Stimulated activated CD8-positive, alpha-beta memory T cell treated with anti-CD3 and anti-CD28 coated beads, Interleukin-12 subunit alpha, Interleukin-12 subunit beta, amount 100 ng/mL, for 24 hours (primary cell): ENCODE data around the gene TKT.

Experiments
- DNase-seq: peaks from one replicate; pipeline ENCODE4 v3.0.0-alpha.2; 2020; ENCODE audit errors: extremely low read depth

TKT gene

DNA sequence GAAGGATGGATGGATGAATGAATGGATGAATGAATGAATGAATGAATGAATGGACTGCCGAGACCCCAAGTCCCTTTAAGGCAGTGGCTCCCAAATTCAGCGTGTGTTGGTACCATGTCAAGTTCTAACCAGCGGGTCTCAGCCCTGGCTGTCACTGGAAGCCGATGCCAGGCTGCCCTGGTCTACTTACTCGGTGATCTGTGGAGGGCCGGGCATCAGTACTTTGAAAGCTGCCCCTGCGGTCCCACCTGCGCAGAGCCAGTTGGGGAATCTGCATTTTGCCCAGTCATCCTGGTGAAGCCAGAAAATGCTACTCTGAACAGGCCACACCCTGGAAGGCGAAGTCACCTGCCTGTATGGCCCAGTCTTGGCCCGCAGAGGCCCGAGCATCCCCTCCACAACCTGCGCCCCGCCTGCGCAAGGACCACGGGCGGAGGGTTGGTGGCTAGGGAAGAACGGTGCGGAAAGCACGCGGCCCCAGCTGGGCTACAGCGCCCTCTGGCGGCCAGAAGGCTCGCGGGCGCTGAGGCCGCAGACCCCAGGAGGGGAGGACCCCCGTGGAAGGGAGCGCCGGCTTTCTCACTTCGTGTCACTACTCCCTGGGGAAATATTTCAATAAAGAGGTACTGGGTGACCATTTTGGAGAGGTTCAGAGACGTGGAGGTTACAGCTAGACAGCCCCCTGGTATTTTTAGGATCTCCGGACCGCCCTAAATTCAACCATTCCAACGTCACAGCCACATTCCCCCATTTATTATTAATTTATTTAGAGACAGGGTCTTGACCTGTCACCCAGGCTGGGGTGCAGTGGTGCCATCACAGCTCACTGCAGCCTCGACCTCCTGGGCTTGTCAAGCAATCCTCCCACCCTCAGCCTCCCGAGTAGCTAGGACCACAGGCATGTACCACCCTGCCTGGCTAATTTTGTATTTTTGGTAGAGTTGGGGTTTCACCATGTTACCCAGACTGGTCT lies 59.9 kb downstream of the TKT start:
- peak; percentile 12 for DNase-seq

DNA sequence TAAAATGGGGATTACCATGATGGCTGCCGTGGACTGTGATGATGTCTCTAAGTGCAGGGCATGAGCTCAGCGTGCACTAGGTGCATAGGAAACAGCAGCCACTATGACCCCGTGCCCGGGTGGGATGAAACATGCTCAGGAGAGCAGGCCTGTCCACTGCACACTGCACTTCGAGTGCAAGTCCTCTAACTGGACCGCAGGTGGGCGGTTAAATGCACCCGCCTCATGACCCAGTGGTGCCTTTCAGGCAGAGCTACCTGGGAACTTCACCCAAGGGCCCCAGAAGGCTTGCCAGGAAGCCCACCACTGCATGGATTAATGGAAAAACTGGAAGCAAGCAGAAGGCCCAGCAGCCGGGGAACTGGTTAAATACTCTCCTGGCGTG lies 60.8 kb downstream of the TKT start:
- no peak for DNase-seq

DNA sequence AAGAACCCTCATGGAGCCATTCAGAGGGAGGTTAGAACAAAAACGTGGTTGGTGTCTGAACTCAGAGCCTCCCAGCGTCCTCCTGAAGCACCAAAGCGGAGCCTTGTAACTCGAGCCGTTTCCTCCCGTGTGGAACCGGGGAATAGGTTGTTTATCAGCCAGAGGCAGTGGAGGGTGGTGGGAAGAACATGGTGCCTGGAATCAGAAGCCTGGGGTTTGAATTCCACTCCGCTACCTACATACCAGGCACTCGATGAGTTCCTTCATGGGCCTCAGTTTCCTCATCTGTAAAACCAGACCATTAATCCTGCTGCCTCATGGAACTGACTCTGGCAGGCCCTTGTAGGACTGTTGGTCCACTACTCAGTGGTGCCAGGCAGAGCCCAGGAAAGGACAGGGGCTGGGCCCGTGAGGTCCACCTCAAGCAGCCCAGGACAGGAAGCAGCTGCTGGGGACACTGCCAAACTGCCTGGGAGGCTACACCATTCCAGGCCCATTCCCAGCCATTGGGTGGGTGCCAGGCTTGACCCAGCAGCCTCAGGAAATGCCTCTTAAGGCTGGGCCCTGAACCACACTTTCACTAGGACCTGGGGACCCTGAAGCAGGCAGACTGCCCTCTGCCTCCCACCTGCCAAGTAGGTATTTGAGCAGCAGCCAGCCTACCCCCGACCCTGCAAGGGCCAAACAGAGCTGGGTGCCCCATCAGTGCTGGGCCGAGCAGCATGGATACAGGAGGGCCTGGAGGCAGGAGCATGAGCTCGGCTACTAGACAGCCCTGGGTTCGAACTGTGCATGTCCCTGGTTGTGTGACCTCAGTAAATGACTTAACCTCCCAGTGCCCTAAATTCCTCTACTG lies 61.4 kb downstream of the TKT start:
- no peak for DNase-seq

DNA sequence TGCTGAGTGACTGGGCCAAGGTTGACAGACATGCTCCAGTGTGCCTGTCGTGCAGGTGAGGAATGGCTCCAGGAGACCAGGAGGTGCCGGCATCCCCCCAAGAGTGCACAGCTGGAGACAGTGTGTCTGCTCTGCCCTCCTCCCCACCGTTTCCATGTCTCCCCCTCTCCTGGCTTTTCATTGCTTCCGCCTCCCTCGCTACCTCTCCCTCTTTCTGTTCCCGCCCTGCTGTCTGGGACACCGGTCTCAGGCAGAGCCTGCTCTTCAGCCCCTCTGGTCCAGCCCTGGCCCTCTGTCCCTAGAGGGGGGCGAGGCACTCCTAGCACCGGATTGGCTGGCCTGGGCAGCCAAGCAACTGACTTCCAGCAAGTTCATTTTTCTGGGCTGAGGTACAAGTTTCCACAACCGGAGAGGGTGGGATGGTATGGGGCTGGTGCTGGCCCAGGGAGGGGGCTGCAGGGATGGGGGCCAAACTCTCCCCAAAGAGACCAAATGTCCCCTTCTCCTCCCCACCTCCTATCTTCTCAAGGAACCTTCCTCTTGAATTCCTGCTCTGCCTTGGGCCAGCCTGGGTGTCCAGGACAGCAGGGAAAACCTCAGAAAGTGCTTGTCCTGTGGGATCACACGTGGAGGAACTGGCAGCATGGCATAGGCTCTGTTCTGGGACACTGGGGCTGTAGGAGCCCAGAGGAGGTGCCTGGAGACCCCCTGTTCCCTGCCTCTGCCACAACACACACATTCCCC lies 62.2 kb downstream of the TKT start:
- no peak for DNase-seq

DNA sequence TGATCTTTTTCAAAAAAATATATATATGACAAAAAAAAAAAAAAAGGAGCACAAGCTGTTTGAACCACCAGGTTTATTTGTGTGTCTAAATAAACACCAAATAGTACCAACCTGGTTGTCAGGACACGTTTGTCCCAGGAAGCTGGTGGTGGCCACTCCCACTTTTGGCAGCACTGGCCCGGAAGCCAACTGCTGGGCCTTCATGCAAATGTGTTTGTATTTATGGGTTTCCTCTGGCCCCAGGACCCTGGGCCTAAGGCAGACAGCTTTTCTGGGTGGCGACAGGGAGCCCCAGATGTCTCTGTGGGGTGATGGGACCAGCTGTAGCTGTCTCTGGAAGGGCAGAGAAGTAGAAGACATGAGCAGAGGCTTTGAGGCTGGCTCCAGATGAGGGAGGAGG lies 63.2 kb downstream of the TKT start:
- no peak for DNase-seq

DNA sequence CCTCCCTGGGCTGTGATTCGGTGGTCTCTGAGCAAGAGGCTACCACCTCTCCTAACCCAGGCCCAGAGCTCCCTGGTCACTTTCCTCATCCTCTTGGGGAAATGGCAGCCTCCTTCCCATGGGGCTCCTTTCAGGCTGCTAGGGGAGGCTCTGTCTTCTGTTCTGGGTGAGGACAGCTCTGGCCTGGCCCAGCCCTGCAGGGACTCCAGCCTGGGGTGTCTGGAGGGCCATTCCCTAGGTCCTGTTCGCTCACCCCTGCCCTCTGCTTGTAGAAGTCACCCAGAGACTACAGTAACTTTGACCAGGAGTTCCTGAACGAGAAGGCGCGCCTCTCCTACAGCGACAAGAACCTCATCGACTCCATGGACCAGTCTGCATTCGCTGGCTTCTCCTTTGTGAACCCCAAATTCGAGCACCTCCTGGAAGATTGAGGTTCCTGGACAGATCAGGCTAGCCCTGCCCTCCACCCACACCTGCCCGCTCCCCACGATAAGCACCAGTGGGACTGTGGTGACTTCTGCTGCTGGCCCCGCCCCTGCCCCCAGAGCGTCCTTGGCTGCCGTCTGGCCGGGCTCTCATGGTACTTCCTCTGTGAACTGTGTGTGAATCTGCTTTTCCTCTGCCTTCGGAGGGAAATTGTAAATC lies 63.9 kb downstream of the TKT start:
- DNase-seq = no peak

DNA sequence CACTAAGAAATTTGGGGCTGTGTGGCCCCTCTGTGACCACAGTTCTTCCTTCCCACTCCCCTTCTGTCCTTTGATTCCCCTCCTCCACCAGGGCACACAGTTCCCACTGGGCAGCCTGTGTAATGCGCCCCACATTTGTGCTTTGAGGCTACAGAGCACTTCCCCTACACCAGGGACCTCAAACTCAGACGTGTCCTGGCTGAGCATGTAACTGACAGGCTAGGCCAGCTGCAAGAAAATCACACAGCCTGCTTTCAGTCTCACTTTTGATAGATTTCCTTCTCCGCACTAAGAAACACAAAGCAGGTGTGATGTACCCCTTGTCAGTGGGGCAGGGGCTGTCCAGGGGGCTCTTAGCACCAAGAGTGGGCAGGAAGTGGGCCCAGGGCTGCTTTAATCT lies 65.2 kb downstream of the TKT start:
- DNase-seq = no peak

DNA sequence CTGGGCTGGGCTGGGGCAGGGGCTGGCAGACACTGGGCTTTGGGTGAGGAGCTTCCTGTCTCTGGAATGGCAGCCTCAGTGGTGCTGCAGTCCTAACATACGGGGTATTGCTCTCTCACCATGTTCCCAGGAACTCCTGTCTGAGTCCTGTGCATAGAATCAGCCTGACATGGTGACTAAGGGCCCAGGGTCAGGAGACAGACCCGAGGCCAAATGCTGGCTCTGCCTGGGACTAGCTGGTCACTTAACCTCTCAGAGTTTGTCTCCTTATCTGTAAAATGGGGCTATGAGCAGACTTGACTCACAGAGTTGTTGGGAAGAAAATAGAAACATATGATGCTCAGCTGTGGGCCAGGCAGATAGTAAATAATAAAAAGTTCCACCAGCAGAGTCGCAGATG lies 66.5 kb downstream of the TKT start:
- no peak for DNase-seq

DNA sequence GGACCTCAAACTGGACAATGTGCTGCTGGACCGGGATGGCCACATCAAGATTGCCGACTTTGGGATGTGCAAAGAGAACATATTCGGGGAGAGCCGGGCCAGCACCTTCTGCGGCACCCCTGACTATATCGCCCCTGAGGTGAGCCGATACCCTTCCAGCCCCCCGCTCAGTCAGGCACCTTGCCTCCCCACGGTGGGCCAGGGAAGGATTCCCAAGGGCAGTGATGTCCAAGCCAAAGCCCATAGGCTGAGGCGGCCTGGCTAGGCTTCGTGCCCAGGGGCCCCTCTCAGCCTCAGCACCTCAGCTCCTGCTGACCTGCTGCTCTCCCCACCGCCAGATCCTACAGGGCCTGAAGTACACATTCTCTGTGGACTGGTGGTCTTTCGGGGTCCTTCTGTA lies 67.1 kb downstream of the TKT start:
- DNase-seq = no peak

DNA sequence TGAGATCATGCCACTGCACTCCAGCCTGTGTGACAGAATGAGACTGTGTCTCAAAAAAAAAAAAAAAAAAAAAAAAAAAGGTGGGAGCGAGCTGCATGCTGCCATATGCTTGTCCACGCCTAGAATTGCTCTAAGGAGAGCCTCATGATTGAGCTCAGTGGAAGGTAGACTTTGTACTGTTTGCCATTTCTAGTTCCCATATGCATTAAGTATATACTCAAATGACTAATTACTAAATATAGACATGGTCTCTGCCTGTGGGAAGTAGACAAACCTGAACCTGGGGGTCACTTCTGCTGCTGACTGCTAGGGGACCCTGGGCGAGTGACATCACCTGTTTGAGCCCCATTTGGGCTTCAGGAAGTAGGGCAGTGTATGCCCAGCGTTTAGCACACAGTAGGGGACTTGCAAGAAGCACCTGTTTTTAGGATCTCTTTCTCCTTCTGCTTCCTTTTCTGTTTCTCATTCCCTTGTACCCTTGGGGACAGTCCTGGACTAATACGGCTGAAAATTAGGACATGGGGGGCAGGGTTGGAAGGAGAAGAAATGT lies 67.6 kb downstream of the TKT start:
- DNase-seq = no peak

DNA sequence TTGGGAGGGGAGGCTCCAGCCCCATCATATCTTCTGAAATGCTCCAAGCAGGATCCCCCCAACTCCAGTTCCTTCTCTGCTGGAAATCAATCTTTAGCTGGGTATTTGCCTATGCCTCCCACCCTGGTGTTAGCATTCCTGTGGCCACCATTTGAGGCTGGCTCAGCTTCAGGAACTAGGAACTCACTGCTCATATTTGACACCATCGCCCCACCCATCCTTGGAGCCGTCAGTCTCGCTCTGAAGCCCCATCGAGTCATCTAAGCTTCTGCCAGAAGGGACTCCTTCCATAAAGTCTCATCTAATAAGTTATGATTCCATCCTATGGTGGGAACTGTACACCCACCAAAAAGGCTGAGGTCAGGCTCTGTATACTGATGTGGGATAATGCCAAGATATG lies 68.4 kb downstream of the TKT start:
- DNase-seq = no peak

DNA sequence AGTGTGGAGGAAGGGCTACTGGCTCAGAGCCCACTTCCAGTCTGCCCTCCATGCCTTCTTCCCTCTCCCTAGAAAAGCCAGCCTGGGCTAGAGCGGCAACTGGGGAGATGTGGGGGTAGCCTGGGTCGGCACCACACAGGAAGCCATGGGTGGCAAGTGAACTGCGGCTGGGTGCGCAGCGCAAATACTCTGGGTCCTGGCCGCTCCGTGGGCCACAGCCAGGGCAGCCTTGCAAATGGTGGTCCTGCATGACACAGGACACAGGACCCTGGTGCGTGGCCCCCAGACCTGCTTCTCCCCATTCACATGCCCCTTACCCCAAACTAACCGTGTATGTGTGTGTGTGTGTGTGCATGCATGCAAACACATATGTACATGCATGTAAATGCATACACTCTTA lies 69.1 kb downstream of the TKT start:
- DNase-seq = no peak

DNA sequence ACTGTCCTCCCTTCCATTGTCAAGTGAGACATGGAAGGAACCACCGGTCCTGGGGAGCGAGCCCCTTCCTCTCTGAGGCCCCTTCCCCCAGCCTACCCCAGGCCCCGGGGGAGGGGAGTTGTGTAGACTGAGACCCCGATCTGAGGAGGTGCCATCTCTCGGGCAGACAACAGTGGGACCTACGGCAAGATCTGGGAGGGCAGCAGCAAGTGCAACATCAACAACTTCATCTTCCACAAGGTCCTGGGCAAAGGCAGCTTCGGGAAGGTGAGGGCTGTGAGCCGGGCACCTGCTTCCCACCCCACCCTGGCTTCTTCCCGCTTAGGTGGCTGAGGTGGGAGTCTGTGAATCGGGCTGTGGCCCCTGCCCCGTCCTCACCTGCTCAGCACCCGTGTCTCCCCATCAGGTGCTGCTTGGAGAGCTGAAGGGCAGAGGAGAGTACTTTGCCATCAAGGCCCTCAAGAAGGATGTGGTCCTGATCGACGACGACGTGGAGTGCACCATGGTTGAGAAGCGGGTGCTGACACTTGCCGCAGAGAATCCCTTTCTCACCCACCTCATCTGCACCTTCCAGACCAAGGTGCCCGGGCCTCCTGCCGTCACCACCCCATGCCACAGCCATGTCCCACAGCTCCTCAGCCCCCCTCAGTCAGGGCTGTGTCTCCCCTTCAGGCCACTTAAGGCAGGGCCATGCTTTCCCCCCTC lies 69.9 kb downstream of the TKT start:
- no peak for DNase-seq

DNA sequence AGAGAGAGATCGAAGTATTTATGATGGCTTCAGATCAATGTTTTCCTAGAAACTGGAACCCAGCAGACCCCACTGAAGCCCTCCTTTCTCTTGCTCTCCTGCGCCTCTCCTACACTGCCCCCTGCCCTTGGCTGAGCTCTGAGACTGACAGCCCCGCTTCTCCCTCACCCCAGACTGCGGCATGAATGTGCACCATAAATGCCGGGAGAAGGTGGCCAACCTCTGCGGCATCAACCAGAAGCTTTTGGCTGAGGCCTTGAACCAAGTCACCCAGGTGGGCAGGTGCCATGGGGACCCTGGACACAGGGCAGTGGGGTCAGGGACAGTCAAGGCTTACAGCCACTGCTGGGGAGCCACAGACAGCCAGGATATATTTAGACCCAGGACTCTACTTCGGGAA lies 71.1 kb downstream of the TKT start:
- DNase-seq = no peak

DNA sequence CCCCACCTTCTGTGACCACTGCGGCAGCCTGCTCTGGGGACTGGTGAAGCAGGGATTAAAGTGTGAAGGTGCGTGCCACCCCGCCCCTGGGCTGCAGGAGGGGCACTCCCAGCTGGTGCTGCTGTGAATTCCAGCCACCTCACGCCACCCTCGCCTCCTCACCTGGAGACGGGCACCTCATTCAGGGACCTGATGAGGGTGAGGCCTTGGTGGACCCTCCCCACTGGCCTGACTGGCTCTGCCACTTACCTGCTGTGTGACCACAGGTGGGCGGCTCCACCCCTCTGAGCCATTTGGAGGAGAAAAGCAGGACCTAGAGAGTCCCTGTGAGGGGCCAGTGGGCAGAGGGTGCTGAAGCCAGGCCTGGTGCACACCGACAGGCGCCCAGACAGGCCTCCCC lies 72.3 kb downstream of the TKT start:
- no peak for DNase-seq

DNA sequence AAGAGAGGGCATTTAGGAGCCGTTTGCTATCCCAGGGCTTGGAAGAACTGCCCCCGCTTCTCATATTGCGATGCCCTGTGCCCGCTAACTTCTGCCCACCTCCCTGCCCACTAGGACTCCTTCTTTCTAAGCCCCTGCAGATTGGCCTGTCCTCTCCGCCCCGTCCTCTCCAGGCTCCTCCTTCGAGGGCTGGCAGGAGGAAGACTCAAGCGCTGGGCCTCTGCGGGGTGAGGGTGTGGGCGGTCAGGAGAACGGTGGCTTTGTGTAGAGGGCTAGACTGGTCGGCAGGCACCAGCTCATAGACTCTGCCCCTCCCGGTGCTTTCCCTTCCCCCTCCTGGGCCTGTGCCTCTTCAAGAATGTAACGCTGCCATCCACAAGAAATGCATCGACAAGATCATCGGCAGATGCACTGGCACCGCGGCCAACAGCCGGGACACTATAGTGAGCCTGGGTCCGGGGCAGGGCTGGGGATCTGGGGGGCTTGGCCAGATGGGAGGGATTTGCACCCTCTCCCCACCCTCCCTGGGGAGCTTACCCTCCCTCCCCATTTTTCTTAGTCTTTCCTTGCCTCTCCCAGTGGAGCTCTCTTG lies 73.0 kb downstream of the TKT start:
- no peak for DNase-seq

DNA sequence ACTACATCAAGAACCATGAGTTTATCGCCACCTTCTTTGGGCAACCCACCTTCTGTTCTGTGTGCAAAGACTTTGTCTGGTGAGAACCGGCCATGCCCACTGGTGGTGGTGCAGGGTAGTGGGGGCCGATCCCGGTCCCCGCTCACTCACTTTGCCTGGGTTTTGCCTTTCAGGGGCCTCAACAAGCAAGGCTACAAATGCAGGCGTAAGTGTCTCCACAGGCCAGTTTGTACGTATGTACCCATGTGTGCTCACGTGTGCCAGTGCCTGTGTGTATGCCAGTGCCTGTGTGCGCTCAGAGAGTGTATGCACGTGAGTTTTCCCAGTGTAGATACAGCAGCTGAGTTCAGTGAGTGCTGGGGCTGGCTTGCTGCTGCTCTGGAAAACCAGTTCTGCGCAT lies 74.3 kb downstream of the TKT start:
- no peak for DNase-seq

DNA sequence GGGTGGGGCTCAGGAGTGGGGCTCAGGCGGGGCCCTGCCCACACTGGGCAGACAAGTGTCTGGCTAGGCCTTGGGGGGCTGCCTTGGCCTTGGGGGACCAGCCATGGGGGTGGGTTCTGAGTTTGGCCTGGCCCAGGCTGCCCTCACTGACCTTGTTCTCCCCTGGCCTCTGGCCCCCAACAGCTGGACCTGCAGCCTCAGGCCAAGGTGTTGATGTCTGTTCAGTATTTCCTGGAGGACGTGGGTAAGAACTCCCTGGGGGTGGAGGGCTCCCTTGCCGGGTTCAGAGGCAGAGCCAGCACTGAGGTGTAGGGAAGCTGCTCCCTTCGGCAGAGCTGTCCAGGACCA lies 74.8 kb downstream of the TKT start:
- DNase-seq = no peak

DNA sequence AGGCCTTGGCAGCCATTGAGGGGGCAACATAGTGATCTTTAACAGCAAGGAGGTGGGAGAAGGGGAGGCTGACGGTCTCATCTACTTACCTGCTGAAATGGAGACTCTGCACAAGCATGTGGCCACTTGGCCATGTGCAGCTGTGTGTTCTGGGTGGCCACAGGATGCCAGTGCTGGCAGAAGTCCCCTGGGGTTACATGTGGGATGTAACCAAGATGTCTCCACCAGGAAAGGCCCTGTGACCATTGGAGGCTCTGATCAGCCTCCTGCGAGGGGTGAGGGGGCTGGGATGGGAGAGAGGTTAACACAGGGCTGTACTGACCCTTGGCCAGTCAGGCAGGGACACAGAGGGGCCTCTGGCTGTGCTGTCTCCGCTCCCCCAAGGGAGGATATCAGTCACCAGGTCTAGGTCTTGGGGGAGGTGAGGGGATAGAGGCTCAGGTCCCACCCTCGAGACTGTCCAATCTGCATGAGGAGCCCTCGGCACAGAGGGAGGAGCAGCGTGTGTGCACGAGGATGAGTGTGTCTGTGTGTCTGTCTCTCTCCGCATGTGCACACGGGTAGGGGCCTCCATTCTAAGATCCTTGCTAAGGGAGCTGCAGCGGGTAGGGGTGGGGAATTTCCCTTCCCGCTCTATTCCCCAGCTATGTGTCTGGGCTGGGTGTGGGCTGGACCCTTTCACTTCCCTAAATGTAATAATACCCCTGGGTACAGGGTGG lies 75.4 kb downstream of the TKT start:
- DNase-seq = no peak

DNA sequence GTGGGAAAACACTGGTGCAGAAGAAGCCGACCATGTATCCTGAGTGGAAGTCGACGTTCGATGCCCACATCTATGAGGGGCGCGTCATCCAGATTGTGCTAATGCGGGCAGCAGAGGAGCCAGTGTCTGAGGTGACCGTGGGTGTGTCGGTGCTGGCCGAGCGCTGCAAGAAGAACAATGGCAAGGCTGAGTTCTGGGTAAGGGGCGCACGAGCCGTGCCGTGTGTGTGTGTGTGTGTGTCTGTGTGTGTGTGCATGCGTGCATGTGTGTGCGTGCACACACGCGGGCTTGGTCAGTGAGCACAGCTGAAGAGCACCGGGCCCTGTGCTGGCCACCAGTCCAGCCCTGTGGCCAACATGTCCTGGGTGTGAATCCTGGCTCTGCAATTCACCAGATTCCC lies 76.2 kb downstream of the TKT start:
- no peak for DNase-seq
